ENCODE data around the gene DCUN1D4.

The DCUN1D4 gene

GRCh38 chr4:51960486-51960885 lies 117.5 kb downstream of the DCUN1D4 start:
- no peak for DNase-seq (ENCODE audit: low read depth in 2 of 3, low spot score in 1 of 3)

GRCh38 chr4:51963841-51964517 lies 121.0 kb downstream of the DCUN1D4 start:
- DNase-seq (ENCODE audit: low read depth in 2 of 3, low spot score in 1 of 3): no peak

- DNase-seq (ENCODE audit: low read depth in 2 of 3, low spot score in 1 of 3): no peak
Observed at GRCh38 chr4:51965862-51966261, 122.9 kb downstream of the DCUN1D4 start.
